ENCODE data around the gene ANKRD45. TPM values are rescaled to one million over a fixed set of nuclear protein-coding genes. Genes with fewer than 3 reads are reported as not detected.
"Not testable (repeated sequence)": the region's sequence is repeated elsewhere in the genome, so short reads cannot be mapped to it uniquely, and the experiment has no call there.

The ANKRD45 gene
- total and polyA plus RNA-seq, 7 donors: 0.05 TPM; not detected in 6

DNA sequence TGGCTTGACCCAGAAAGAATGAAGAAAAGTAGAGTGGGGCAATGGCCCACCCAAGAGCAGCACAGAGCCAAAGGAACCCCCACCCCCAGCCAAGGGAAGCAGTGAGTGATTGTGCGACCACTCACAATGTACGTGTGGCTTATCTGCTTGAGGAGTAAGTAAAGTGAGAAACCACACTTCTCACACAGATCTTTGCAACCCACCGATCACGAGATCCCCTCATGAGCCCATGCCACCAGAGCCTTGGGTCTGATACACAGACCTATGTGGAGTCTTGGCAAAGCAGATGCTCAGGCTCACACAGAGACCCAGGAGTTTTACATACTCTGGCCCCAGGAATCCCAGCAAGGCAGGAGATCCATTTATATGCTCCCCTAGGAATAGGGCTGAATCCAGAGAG, 52.8 kb downstream of the ANKRD45 start:
- TF ChIP-seq, protein P1, sequence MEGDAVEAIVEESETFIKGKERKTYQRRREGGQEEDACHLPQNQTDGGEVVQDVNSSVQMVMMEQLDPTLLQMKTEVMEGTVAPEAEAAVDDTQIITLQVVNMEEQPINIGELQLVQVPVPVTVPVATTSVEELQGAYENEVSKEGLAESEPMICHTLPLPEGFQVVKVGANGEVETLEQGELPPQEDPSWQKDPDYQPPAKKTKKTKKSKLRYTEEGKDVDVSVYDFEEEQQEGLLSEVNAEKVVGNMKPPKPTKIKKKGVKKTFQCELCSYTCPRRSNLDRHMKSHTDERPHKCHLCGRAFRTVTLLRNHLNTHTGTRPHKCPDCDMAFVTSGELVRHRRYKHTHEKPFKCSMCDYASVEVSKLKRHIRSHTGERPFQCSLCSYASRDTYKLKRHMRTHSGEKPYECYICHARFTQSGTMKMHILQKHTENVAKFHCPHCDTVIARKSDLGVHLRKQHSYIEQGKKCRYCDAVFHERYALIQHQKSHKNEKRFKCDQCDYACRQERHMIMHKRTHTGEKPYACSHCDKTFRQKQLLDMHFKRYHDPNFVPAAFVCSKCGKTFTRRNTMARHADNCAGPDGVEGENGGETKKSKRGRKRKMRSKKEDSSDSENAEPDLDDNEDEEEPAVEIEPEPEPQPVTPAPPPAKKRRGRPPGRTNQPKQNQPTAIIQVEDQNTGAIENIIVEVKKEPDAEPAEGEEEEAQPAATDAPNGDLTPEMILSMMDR (IDR thresholded peaks at IDR 0.05): no peak
- H3K9me3 ChIP-seq: peaks cover 10% of the 10 kb centered on the region
- H3K36me3 ChIP-seq (ENCODE audit: insufficient read depth in 1 of 2, low read depth in 1 of 2): no peaks in the 10 kb centered on the region
- H3K4me1 ChIP-seq: no peaks in the 10 kb centered on the region
- ATAC-seq (no peak), DNase-seq (no peak)
- intact Hi-C loops (cut with DNase I): no loop called here
- no peaks in the 10 kb centered on the region for H3K27me3 ChIP-seq (ENCODE audit: insufficient read depth in 3 of 3, low read length in 2 of 3)
- no peak overlapping the region for H3K4me3 ChIP-seq
- H3K27ac ChIP-seq: no peak overlapping the region
- 90 to 95% (median 95%) methylated on average over 4 of the region's 4 CpGs for WGBS, 3 donors

DNA sequence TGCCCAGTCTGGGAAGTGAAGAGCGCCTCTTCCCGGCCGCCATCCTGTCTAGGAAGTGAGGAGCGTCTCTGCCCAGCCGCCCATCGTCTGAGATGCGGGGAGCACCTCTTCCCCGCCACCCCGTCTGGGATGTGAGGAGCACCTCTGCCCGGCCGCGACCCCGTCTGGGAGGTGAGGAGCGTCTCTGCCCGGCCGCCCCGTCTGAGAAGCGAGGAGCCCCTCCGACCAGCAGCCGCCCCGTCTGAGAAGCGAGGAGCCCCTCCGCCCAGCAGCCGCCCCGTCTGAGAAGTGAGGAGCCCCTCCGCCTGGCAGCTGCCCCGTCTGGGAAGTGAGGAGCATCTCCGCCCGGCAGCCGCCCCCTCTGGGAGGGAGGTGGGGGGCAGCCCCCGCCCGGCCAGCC, 56.6 kb downstream of the ANKRD45 start:
- H3K4me3 ChIP-seq; H3K27ac ChIP-seq; H3K9me3 ChIP-seq; H3K4me1 ChIP-seq; H3K27me3 ChIP-seq (ENCODE audit: insufficient read depth in 3 of 3, low read length in 2 of 3); H3K36me3 ChIP-seq (ENCODE audit: insufficient read depth in 1 of 2, low read depth in 1 of 2); ATAC-seq; DNase-seq; intact Hi-C loops (cut with DNase I): not testable (repeated sequence)
- 95% methylated on average over 28 to 32 of the region's 32 CpGs for WGBS, 3 donors

DNA sequence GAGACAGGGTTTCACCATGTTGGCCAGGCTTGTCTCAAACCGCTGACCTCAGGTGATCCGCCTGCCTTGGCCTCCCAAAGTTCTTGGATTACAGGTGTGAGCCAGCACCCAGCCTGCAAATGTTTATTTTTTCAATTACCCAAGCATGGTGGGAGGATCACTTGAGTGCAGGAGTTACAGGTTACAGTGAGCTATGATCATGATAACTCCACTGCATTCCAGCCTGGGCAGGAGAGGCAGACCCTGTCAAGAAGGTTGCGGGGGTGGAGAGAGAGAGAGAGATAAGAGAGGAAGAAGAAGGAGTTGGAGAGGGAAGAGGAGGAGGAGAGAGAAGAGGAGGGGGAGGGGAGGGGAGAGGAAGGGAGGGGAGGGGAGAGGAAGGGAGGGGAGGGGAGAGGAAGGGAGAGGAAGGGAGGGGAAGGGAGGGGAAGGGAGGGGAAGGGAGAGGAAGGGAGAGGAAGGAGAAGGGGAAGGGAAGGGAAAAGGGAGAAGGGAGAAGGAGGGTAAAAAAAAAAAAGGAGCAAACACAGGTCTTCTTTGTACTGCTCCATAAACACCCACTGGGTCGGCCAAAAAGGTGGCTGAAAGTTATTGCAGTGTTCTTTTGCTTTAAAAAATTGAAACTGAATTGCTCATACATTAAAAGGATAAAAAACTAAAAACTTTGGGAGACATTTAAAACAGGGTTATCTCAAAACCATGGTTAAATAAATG, 61.0 kb downstream of the ANKRD45 start:
- Histone ChIP-seq H3K9me3 (no peaks in the 10 kb centered on the region), H3K4me1 (no peaks in the 10 kb centered on the region), H3K4me3 (no peak overlapping the region), H3K27me3 (ENCODE audit: insufficient read depth in 3 of 3, low read length in 2 of 3) (no peaks in the 10 kb centered on the region), H3K36me3 (ENCODE audit: insufficient read depth in 1 of 2, low read depth in 1 of 2) (no peaks in the 10 kb centered on the region), H3K27ac (no peak overlapping the region)
- DNase-seq (no peak), ATAC-seq (no peak)
- intact Hi-C loops (cut with DNase I): no loop called here
- TF ChIP-seq, protein P1 (IDR thresholded peaks at IDR 0.05): no peak
- WGBS, 3 donors: 82 to 92% (median 91%) methylated on average over 4 of the region's 4 CpGs

DNA sequence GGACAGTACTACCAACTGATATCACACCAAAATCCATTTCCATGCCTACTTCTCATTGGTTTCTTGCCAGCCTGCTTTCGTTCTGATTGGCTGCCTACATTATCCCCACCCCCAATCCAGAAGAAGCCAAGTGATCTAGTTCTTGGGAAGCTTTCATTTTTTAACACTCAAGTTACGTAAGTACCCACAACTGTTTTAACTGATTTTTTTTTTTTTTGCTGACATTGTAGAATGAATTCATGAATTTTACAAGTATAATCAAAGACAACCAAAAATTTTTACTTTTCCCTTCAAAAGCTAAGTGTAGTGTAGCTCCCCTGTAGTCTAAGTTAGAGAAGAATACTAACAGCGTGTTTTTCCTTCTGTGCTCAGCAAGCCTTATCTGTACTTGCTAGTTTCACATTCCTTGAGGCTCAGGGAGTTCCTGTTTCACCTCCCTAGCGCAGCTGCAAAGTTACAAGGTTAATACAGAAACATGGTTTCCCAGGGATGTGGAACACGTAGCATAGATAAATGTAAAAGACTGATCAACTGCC, 66.5 kb downstream of the ANKRD45 start, which contains the start of gene SLC9C2:
SLC9C2 (minus strand) TSS at position 17 of the 536 bp plus-strand sequence. CDS start 1,296 bp downstream, outside the sequence.
- intact Hi-C loops (cut with DNase I): no loop called here
- DNase-seq (no peak), ATAC-seq (no peak)
- no peak within 1 kb of the TSS for H3K27ac ChIP-seq
- TF ChIP-seq, protein P1 (IDR thresholded peaks at IDR 0.05): no peak
- no peaks in the 10 kb centered on the region for H3K27me3 ChIP-seq (ENCODE audit: insufficient read depth in 3 of 3, low read length in 2 of 3)
- H3K4me1 ChIP-seq: no peaks in the 10 kb centered on the region
- peak within 1 kb of the TSS; percentile 40 for H3K4me3 ChIP-seq
- H3K9me3 ChIP-seq: no peaks in the 10 kb centered on the region
- 18 to 34% (median 28%) methylated on average over 5 of the region's 5 CpGs for WGBS, 3 donors
- H3K36me3 ChIP-seq (ENCODE audit: insufficient read depth in 1 of 2, low read depth in 1 of 2): no peaks in the 10 kb centered on the region

DNA sequence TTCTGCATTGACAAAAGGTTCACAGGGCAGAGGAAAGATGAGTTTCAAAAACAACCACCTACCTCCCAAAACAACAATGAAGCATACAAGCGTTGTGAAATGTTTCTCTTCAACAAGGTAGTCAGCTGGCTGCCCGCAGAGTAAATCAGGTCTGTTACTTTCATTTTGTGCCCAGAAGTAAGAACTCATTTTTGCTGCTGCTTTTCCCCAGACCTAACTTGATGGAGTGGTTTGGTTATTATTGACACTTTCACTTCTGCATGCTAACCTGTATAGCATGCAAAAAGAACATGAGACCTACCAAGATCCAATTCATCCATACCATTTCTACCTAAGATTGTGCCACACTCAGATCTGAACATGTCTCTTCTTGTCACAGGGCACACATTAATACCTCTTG, 68.1 kb downstream of the ANKRD45 start:
- Histone ChIP-seq H3K4me1 (no peaks in the 10 kb centered on the region), H3K27ac (no peak overlapping the region), H3K36me3 (ENCODE audit: insufficient read depth in 1 of 2, low read depth in 1 of 2) (no peaks in the 10 kb centered on the region), H3K4me3 (no peak overlapping the region), H3K9me3 (no peaks in the 10 kb centered on the region), H3K27me3 (ENCODE audit: insufficient read depth in 3 of 3, low read length in 2 of 3) (no peaks in the 10 kb centered on the region)
- ATAC-seq: no peak
- TF ChIP-seq, protein P1 (IDR thresholded peaks at IDR 0.05): no peak
- DNase-seq: no peak
- WGBS, 3 donors: 84 to 88% (median 87%) methylated on average over 2 of the region's 2 CpGs
- intact Hi-C loops (cut with DNase I): no loop called here

All from psoas muscle (tissue), 8 donors.